ENCODE results near the gene ZNF385C. TPM values are rescaled to one million over a fixed set of nuclear protein-coding genes. Genes with fewer than 3 reads are reported as not detected.
A peak's percentile ranks its signal among the peaks of the same experiment; 100 is the strongest.

The ZNF385C gene
- total and polyA plus RNA-seq, 7 experiments from 2014 or later, result 0.15 to 0.45 (median 0.23) TPM; not detected in 3

GRCh38 chr17:42120770-42121769, 22.8 kb upstream of the ZNF385C start, which contains the start of gene KAT2A:
Gene KAT2A, minus strand, starts transcription at chr17:42121367. Its CDS starts 63 bp downstream, at chr17:42121304.
- peak within 1 kb of the TSS in 8 of 9 donors; percentile 31 to 79 (median 68) for H3K27ac Mint-ChIP-seq
- CTCF ChIA-PET, result interaction anchor here (0.9 to 2.5 kb wide), 6 partner anchors 9 to 158 kb away, joined by 3 to 21 read pairs (median 4); partner anchors contain the start of gene DHX58

DNA sequence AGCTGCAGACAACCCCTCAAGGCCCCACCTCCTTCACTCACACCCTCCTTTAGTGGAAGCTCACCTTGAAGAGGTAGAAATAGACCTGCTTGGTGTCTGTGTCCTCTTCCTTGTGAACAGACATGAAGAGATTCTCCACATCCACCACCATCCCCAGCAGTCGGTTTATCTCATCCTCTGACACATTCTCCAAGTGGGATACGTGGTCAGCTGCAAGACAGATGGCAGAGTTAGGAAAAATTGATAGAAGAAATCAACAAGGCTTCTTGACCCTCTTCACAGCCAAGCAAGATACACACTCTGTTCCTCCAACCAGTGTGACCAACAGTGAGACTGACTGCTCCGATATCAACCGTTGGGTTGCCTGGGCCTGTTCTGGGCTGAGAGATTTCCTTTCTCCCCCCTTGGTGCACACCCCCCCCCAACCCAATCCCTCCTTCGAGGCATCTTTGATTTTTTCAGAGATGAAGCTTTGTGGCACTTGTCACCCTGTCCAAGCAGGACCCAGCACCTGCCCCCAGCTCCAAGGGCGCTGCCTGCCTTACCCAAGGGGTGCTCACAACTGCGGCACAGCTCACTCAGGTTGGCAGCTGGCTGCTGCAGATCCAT, 22.0 kb upstream of the ZNF385C start:
- Histone ChIP-seq H3K27me3 (ENCODE audit: control insufficient read depth in 2 of 2, insufficient read depth in 2 of 2, low read length in 2 of 2) (no peaks in the 10 kb centered on the region), H3K4me1 (ENCODE audit: control insufficient read depth in 2 of 2, insufficient read depth in 2 of 2, low read length in 2 of 2) (peaks cover 4 to 15% of the 10 kb centered on the region in 2 donors), H3K9me3 (ENCODE audit: control insufficient read depth in 2 of 3, low read length in 3 of 3) (no peaks in the 10 kb centered on the region), H3K27ac (ENCODE audit: low read depth, low read length) (peak overlapping the region; percentile 75), H3K4me3 (ENCODE audit: low read length) (peak overlapping the region; percentile 56), H3K36me3 (ENCODE audit: control insufficient read depth in 2 of 3, insufficient read depth in 3 of 3, low read length in 3 of 3) (peaks cover 0 to 37% (median 5%) of the 10 kb centered on the region in 3 experiments)
- CTCF ChIA-PET, result interaction anchor here (0.9 to 2.5 kb wide), 5 partner anchors 44 to 157 kb away, joined by 3 to 21 read pairs (median 4); no protein-coding TSS in a partner anchor
- no peaks in the 10 kb centered on the region for H3K27me3 Mint-ChIP-seq
- DNase-seq (no peak), ATAC-seq (no peak)
- intact Hi-C loops (cut with micrococcal nuclease), result loop anchor here in 1 of 2 donors (2.0 kb wide), 1 partner anchor 13 kb away; no protein-coding TSS in a partner anchor
- H3K27ac Mint-ChIP-seq, result peak overlapping the region in 7 of 9 donors; percentile 4 to 65 (median 19)
- no peaks in the 10 kb centered on the region for H3K9me3 Mint-ChIP-seq
- H3K36me3 Mint-ChIP-seq, result peaks cover 5 to 14% (median 12%) of the 10 kb centered on the region in 5 donors
- H3K4me3 Mint-ChIP-seq, result peak overlapping the region; percentile 39 to 83 (median 72)
- peaks cover 10 to 35% (median 26%) of the 10 kb centered on the region in 7 donors for H3K4me1 Mint-ChIP-seq
- POLR2A ChIA-PET, result interaction anchor here (0.6 to 2.6 kb wide), 11 partner anchors 8 to 202 kb away, joined by 3 to 19 read pairs (median 5); partner anchors contain the start of genes CNP, DHX58 and DNAJC7

More at GRCh38 chr17:42120770-42121769, 22.8 kb upstream of the ZNF385C start, which contains the start of gene KAT2A:
- ATAC-seq (peak; percentile 92), DNase-seq (peak; percentile 48 to 80 (median 68))
- H3K4me3 ChIP-seq (ENCODE audit: low read length), result peak within 1 kb of the TSS; percentile 56
- H3K4me3 Mint-ChIP-seq, result peak within 1 kb of the TSS; percentile 58 to 85 (median 74)
- peaks cover 5 to 16% (median 12%) of the 10 kb centered on the region in 5 donors for H3K36me3 Mint-ChIP-seq
- H3K4me1 Mint-ChIP-seq, result peaks cover 10 to 35% (median 21%) of the 10 kb centered on the region in 7 donors
- H3K9me3 Mint-ChIP-seq, result no peaks in the 10 kb centered on the region
- peaks cover 4 to 15% of the 10 kb centered on the region in 2 donors for H3K4me1 ChIP-seq (ENCODE audit: control insufficient read depth in 2 of 2, insufficient read depth in 2 of 2, low read length in 2 of 2)
- peak within 1 kb of the TSS; percentile 75 for H3K27ac ChIP-seq (ENCODE audit: low read depth, low read length)
- intact Hi-C loops (cut with micrococcal nuclease), result loop anchor here (1.0 to 2.0 kb wide), 6 partner anchors 9 to 155 kb away; partner anchors contain the start of genes CNP (in 1 of the 2), DHX58 (in 1 of the 2), DNAJC7 (in 1 of the 2) and NKIRAS2 (in 1 of the 2)
- H3K36me3 ChIP-seq (ENCODE audit: control insufficient read depth in 2 of 3, insufficient read depth in 3 of 3, low read length in 3 of 3), result peaks cover 0 to 37% (median 5%) of the 10 kb centered on the region in 3 experiments
- H3K9me3 ChIP-seq (ENCODE audit: control insufficient read depth in 2 of 3, low read length in 3 of 3), result no peaks in the 10 kb centered on the region
- H3K27me3 ChIP-seq (ENCODE audit: control insufficient read depth in 2 of 2, insufficient read depth in 2 of 2, low read length in 2 of 2), result no peaks in the 10 kb centered on the region
- H3K27me3 Mint-ChIP-seq, result no peaks in the 10 kb centered on the region
- POLR2A ChIA-PET, result interaction anchor here (0.6 to 2.6 kb wide), 13 partner anchors 9 to 465 kb away, joined by 3 to 19 read pairs (median 4); partner anchors contain the start of genes CNP, DHX58, DNAJC7 and NKIRAS2

DNA sequence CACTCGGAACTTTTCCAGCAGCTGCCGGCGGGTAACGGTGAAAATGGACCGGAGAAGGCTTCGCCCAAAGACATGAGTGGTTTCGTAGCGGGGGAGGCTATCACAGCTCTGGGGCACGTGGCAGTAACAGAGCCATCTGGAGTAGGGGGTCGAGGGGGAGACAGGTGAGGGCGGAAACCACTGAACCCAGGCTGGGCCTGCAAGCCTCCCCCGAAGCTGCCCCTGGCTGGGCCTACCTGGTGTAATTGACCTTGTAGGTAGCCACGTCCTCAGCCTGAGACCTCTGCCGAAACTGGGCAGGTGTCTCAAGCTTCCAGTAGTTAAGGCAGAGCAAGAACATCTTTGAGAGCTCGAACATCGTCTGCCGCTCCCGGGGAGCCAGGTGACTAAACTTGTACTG, 21.0 kb upstream of the ZNF385C start:
- peaks cover 4 to 15% of the 10 kb centered on the region in 2 donors for H3K4me1 ChIP-seq (ENCODE audit: control insufficient read depth in 2 of 2, insufficient read depth in 2 of 2, low read length in 2 of 2)
- H3K36me3 ChIP-seq (ENCODE audit: control insufficient read depth in 2 of 3, insufficient read depth in 3 of 3, low read length in 3 of 3), result peaks cover 0 to 42% (median 5%) of the 10 kb centered on the region in 3 experiments
- POLR2A ChIA-PET, result interaction anchor here (0.5 to 2.4 kb wide), 7 partner anchors 10 to 802 kb away, joined by 3 to 7 read pairs (median 5); partner anchors contain the start of gene DNAJC7
- DNase-seq, result no peak
- intact Hi-C loops (cut with micrococcal nuclease), result loop anchor here in 1 of 2 donors (5.0 kb wide), 2 partner anchors 63 to 408 kb away; partner anchors contain the start of gene KCNH4
- no peaks in the 10 kb centered on the region for H3K9me3 Mint-ChIP-seq
- H3K27ac Mint-ChIP-seq, result peak overlapping the region in 1 of 9 donors; percentile 23
- peaks cover 10 to 35% (median 28%) of the 10 kb centered on the region in 7 donors for H3K4me1 Mint-ChIP-seq
- H3K27ac ChIP-seq (ENCODE audit: low read depth, low read length), result no peak overlapping the region
- H3K27me3 Mint-ChIP-seq, result no peaks in the 10 kb centered on the region
- peak overlapping the region in 3 of 10 donors; percentile 13 to 72 (median 71) for H3K4me3 Mint-ChIP-seq
- CTCF ChIA-PET, result interaction anchor here (0.9 to 2.5 kb wide), 4 partner anchors 53 to 101 kb away, joined by 5 to 21 read pairs (median 8); partner anchors contain the start of gene KCNH4
- no peak overlapping the region for H3K4me3 ChIP-seq (ENCODE audit: low read length)
- ATAC-seq, result no peak
- no peaks in the 10 kb centered on the region for H3K9me3 ChIP-seq (ENCODE audit: control insufficient read depth in 2 of 3, low read length in 3 of 3)
- no peaks in the 10 kb centered on the region for H3K27me3 ChIP-seq (ENCODE audit: control insufficient read depth in 2 of 2, insufficient read depth in 2 of 2, low read length in 2 of 2)
- H3K36me3 Mint-ChIP-seq, result peaks cover 4 to 12% (median 5%) of the 10 kb centered on the region in 5 donors

DNA sequence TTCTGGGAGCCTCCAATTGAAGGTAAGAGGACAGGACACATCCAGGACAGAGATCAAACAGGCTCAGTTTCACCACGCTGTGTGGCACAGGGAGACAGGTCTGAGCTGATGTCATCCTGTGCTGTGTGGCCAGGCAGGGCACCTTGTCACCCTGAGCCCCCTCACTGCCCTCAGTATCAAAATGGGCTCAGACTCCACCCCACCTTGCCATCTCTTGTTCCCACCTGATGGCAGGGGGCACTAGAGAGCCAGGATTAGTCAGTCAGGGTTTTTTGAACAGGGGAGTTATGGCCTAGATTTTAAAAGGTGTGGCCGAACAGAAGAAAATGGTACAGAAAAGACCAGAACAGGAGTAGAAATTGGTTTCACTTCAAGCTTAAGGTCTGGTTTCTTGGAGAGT, 20.3 kb upstream of the ZNF385C start:
- intact Hi-C loops (cut with micrococcal nuclease), result loop anchor here (1.0 to 5.0 kb wide), 3 partner anchors 63 to 409 kb away; partner anchors contain the start of gene KCNH4 (in 2 of the 2)
- DNase-seq, result peak in 6 of 9 donors; percentile 30 to 44 (median 40)
- POLR2A ChIA-PET, result interaction anchor here (0.6 to 1.6 kb wide), 2 partner anchors 55 to 101 kb away, joined by 4 to 5 read pairs; partner anchors contain the start of gene DNAJC7
- ATAC-seq, result no peak
- Histone ChIP-seq H3K9me3 (ENCODE audit: control insufficient read depth in 2 of 3, low read length in 3 of 3) (no peaks in the 10 kb centered on the region), H3K4me3 (ENCODE audit: low read length) (no peak overlapping the region), H3K27me3 (ENCODE audit: control insufficient read depth in 2 of 2, insufficient read depth in 2 of 2, low read length in 2 of 2) (no peaks in the 10 kb centered on the region), H3K36me3 (ENCODE audit: control insufficient read depth in 2 of 3, insufficient read depth in 3 of 3, low read length in 3 of 3) (peaks cover 0 to 42% (median 5%) of the 10 kb centered on the region in 3 experiments), H3K4me1 (ENCODE audit: control insufficient read depth in 2 of 2, insufficient read depth in 2 of 2, low read length in 2 of 2) (peaks cover 4 to 15% of the 10 kb centered on the region in 2 donors), H3K27ac (ENCODE audit: low read depth, low read length) (no peak overlapping the region)
- CTCF ChIA-PET, result interaction anchor here (0.6 to 2.5 kb wide), 8 partner anchors 50 to 865 kb away, joined by 3 to 21 read pairs (median 6); partner anchors contain the start of genes KCNH4 and NKIRAS2
- peak overlapping the region in 3 of 9 donors; percentile 16 to 84 (median 34) for H3K27ac Mint-ChIP-seq
- H3K36me3 Mint-ChIP-seq, result peaks cover 4 to 12% (median 5%) of the 10 kb centered on the region in 5 donors
- H3K4me1 Mint-ChIP-seq, result peaks cover 10 to 35% (median 28%) of the 10 kb centered on the region in 7 donors
- H3K4me3 Mint-ChIP-seq, result peak overlapping the region in 8 of 10 donors; percentile 22 to 89 (median 39)
- H3K27me3 Mint-ChIP-seq, result no peaks in the 10 kb centered on the region
- no peaks in the 10 kb centered on the region for H3K9me3 Mint-ChIP-seq

GRCh38 chr17:42118126-42118510, 19.8 kb upstream of the ZNF385C start:
- intact Hi-C loops (cut with micrococcal nuclease), result loop anchor here (1.0 to 5.0 kb wide), 3 partner anchors 63 to 409 kb away; partner anchors contain the start of gene KCNH4 (in 2 of the 2)
- no peaks in the 10 kb centered on the region for H3K9me3 Mint-ChIP-seq
- peaks cover 4 to 12% (median 5%) of the 10 kb centered on the region in 5 donors for H3K36me3 Mint-ChIP-seq
- Histone ChIP-seq H3K27ac (ENCODE audit: low read depth, low read length) (no peak overlapping the region), H3K36me3 (ENCODE audit: control insufficient read depth in 2 of 3, insufficient read depth in 3 of 3, low read length in 3 of 3) (peaks cover 0 to 42% (median 5%) of the 10 kb centered on the region in 3 experiments), H3K4me1 (ENCODE audit: control insufficient read depth in 2 of 2, insufficient read depth in 2 of 2, low read length in 2 of 2) (peaks cover 5 to 18% of the 10 kb centered on the region in 2 donors), H3K27me3 (ENCODE audit: control insufficient read depth in 2 of 2, insufficient read depth in 2 of 2, low read length in 2 of 2) (no peaks in the 10 kb centered on the region), H3K9me3 (ENCODE audit: control insufficient read depth in 2 of 3, low read length in 3 of 3) (no peaks in the 10 kb centered on the region), H3K4me3 (ENCODE audit: low read length) (no peak overlapping the region)
- CTCF ChIA-PET, result interaction anchor here (0.6 to 2.0 kb wide), 12 partner anchors 12 to 866 kb away, joined by 3 to 10 read pairs (median 4); partner anchors contain the start of genes KCNH4 and NKIRAS2
- ATAC-seq, result no peak
- H3K27ac Mint-ChIP-seq, result no peak overlapping the region
- POLR2A ChIA-PET, result interaction anchor here (0.7 to 1.6 kb wide), 3 partner anchors 20 to 101 kb away, joined by 3 to 5 read pairs (median 3); partner anchors contain the start of gene DNAJC7
- H3K4me3 Mint-ChIP-seq, result peak overlapping the region in 1 of 10 donors; percentile 89
- no peaks in the 10 kb centered on the region for H3K27me3 Mint-ChIP-seq
- peaks cover 10 to 35% (median 28%) of the 10 kb centered on the region in 7 donors for H3K4me1 Mint-ChIP-seq
- DNase-seq, result no peak

All from naive thymus-derived CD4-positive, alpha-beta T cell (primary cell).